GM12872 (cell line): Measurements from ENCODE around the gene AP1B1.

Source experiments
- CTCF ChIP-seq: IDR thresholded peaks from 3 replicates; pipeline ENCODE4 v1.5.1; 2011; ENCODE audit warnings: low read depth, mild to moderate bottlenecking, low read length, moderate library complexity; ENCODE audit not compliant: insufficient read depth

The AP1B1 gene

DNA sequence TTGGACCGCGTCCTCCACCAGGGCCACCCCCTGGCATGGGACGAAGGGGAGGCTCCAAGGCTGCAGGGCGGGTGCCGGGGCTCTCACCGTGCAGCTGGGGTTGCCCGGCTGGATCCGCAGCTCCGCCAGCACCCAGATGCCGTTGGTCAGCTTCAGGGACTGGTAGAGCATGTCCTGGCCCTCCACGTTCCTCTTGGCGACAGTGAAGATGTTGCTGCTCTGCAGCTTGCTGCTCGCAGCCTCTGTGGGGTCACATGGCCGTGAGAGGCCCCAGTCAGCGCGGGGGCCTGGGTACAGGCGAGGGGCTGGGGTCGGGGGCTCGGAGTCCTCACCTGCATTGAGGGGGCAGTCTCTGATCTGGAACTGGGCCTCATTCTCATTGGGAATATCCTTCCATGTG, 58.1 kb downstream of the AP1B1 start:
- TF ChIP-seq CTCF: no peak

DNA sequence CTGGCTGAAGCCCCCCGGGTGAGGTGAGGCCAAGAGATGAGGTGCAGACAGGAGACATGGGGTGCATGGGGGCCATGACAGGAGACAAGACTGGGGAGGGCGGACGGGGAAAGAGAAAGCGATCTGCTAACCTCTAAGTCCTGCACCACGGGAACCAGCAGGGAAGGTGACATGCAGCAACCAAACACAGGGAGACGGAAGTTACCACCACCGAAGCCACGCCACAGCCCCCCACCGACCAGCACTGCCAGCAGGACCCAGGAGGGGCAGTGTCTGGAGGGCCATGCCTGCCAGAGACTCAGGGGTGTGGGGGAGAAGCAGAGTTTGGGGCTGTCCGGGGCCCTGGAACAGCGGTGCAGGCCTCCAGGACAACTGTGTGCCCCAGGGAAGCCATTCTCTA, 58.8 kb downstream of the AP1B1 start:
- TF ChIP-seq CTCF: no peak

- no peak for TF ChIP-seq CTCF
Measured at GRCh38 chr22:29328566-29329500, 59.5 kb downstream of the AP1B1 start.

DNA sequence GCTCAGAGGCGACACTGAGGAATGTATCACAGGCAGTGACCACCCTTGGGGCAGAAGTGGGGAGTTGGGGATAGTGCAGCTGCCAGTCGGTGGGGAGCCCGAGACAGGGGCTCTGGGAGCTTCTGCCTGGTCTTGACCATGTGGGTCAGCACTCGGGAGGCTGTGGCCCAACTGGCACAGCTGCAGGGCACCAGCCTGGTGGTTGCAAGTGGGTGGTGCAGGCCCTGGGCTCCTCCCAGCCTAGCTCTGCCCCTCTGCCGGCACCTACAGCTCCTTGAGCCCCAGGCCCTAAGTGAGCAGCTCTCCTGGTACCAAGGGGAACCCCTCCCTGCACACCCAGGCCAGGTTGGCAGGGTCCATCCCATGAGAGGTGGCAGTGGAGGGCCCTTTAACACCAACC, 60.3 kb downstream of the AP1B1 start:
- peak; percentile 23; the same call in 2 of the 3 replicates for TF ChIP-seq CTCF

DNA sequence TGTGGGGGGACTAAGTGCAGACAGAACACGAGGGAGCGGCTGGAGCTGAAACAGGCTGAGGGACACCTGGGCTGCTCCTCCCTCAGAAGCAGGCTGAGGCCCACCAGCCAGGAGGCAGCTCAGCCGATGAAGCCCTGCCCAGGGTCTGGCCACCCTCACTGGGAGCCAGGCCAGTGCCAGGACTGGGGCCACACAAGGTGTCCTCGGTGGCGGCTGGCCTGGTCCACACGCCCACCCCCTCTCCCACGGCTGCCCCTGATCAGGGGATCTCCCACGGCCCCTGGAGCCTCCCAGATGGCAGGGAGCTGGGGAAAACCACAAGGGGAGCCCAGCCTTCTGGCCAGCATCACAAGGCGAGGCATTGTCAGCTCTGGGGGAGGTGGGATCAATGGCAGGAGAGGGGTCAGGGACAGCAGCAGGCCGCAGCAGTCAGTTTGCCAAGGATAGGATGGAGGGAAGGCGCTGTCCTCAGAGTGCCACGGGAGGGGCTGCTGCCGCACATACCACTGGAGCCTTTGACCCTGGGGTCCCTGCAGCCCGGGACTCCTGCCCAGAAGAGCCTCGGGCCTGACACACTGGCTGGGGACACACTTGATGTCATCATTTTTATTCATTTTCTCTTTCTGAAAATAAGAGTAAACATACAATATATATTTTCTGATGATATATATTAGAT, 61.1 kb downstream of the AP1B1 start:
- TF ChIP-seq CTCF: no peak

GRCh38 chr22:29326481-29326880, 61.9 kb downstream of the AP1B1 start:
- no peak for TF ChIP-seq CTCF

DNA sequence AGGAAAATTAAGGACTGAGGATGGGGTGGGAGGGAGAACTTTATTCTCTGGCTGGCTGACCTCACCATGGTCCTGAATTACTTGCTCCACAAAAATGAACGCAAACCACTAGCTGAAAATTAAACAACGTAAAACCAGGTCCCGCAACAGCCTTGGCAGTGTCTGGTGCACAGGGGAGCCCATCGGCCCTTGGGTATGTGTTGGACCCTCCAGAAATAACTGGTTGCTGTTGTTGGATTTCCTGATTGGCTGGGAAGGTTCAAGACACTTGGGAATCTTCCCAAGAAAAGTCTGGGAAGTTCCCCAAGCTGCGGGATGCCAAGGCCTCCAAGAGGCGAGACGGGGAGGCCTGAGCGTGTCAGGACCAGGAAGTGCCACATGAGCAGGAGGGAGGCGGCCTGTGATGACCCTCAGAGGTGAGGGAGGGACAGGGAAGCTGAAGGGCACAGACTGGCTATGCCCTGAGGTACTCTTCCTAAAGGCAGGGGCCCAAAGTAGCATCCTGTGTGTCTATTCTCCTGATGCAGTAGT, 62.5 kb downstream of the AP1B1 start:
- no peak for TF ChIP-seq CTCF
